ENCODE data around the gene GRHPR. TPM values are rescaled to one million over a fixed set of nuclear protein-coding genes. Genes with fewer than 3 reads are reported as not detected.

The GRHPR gene
- total and polyA plus RNA-seq, 10 of the 15 experiments (the other 5 are each of a cell fraction or from before 2014, with no cell fraction given), result 52.4 to 194 (median 126) TPM

GRCh38 chr9:37410969-37411785, 11.3 kb upstream of the GRHPR start (continued):
- TF ChIP-seq RBBP5 (conservative IDR thresholded peaks at IDR 0.05), result no peak
- peak; percentile 82 for TF ChIP-seq TAF1 (IDR thresholded peaks at IDR 0.05; ENCODE audit: borderline replicate concordance, low read depth, low read length)
- TF ChIP-seq, protein P1, sequence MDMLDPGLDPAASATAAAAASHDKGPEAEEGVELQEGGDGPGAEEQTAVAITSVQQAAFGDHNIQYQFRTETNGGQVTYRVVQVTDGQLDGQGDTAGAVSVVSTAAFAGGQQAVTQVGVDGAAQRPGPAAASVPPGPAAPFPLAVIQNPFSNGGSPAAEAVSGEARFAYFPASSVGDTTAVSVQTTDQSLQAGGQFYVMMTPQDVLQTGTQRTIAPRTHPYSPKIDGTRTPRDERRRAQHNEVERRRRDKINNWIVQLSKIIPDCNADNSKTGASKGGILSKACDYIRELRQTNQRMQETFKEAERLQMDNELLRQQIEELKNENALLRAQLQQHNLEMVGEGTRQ (IDR thresholded peaks at IDR 0.05; ENCODE audit: borderline replicate concordance, low read depth, low read length), result no peak
- TF ChIP-seq PAX5 (IDR thresholded peaks at IDR 0.05; ENCODE audit: borderline replicate concordance, low read depth, low read length), result 0 out of 2 replicates have a peak, but pooled peaks have one; percentile 69
- no peak for TF ChIP-seq ATF7 (IDR thresholded peaks at IDR 0.05; ENCODE audit: low read depth)
- no peak for TF ChIP-seq CREB1 (IDR thresholded peaks at IDR 0.05; ENCODE audit: low read depth)
- no peak for TF ChIP-seq FOXK2 (IDR thresholded peaks at IDR 0.05)
- peak; percentile 11 to 68; a peak in 3 of 4 replicates for TF ChIP-seq IKZF2 (IDR thresholded peaks at IDR 0.05)
- no peak for TF ChIP-seq YBX1 (IDR thresholded peaks at IDR 0.05)
- peak; percentile 69 for TF ChIP-seq EED (IDR thresholded peaks at IDR 0.05; ENCODE audit: low read depth)
- no peak; the same call in 1 of the 2 replicates for TF ChIP-seq MLLT1 (IDR thresholded peaks at IDR 0.05)
- peak; percentile 72 for TF ChIP-seq NBN (IDR thresholded peaks at IDR 0.05)
- TF ChIP-seq STAT1 (conservative IDR thresholded peaks at IDR 0.05), result no peak
- TF ChIP-seq EP300 (IDR thresholded peaks at IDR 0.05; ENCODE audit: borderline replicate concordance in 1 of 2, control insufficient read depth in 1 of 2, low read depth in 2 of 2, low read length in 2 of 2), result peak in 1 of 2 experiments; percentile 50; a peak in 2 of 4 replicates
- TF ChIP-seq SMARCA5 (IDR thresholded peaks at IDR 0.05), result peak; percentile 59; the same call in 1 of the 2 replicates
- 0 out of 2 replicates have a peak, but pooled peaks have one; percentile 12 for TF ChIP-seq JUND (IDR thresholded peaks at IDR 0.05; ENCODE audit: low read depth, low read length)
- TF ChIP-seq, protein P2, sequence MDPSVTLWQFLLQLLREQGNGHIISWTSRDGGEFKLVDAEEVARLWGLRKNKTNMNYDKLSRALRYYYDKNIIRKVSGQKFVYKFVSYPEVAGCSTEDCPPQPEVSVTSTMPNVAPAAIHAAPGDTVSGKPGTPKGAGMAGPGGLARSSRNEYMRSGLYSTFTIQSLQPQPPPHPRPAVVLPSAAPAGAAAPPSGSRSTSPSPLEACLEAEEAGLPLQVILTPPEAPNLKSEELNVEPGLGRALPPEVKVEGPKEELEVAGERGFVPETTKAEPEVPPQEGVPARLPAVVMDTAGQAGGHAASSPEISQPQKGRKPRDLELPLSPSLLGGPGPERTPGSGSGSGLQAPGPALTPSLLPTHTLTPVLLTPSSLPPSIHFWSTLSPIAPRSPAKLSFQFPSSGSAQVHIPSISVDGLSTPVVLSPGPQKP (IDR thresholded peaks at IDR 0.05; ENCODE audit: low read depth, low read length), result no peak
- TF ChIP-seq SIN3A (IDR thresholded peaks at IDR 0.05; ENCODE audit: low read depth, low read length), result no peak
- no peak for TF ChIP-seq SREBF2 (IDR thresholded peaks at IDR 0.05; ENCODE audit: low read length)
- TF ChIP-seq KDM1A (IDR thresholded peaks at IDR 0.05; ENCODE audit: borderline replicate concordance), result no peak
- no peak for TF ChIP-seq ZNF207 (IDR thresholded peaks at IDR 0.05; ENCODE audit: borderline replicate concordance)
- no peak for TF ChIP-seq GABPA (IDR thresholded peaks at IDR 0.05; ENCODE audit: low read depth)
- no peak for TF ChIP-seq MYC (IDR thresholded peaks at IDR 0.05; ENCODE audit: insufficient read depth, insufficient read length, insufficient replicate concordance, low read length, severe bottlenecking)
- TF ChIP-seq ZNF592 (IDR thresholded peaks at IDR 0.05), result no peak

Data from GM12878 (cell line).